Liver (tissue), 3 donors: ENCODE measurements around the gene OCEL1.

Experiments
- NR2F2 ChIP-seq: IDR thresholded peaks from 2 replicates; pipeline ENCODE4 v1.6.1; 2016; ENCODE audit warnings: antibody characterized with exemption
- TAF1 ChIP-seq: conservative IDR thresholded peaks from 2 replicates; pipeline ENCODE4 v1.6.1; 2016; ENCODE audit warnings: antibody characterized with exemption, mild to moderate bottlenecking
- ZBTB33 ChIP-seq: IDR thresholded peaks from 2 replicates; pipeline ENCODE4 v1.6.1; 2016; ENCODE audit warnings: antibody characterized with exemption
- TF ChIP-seq, protein P1 (sequence below): fragments of 150-350 bp; IDR thresholded peaks from 2 replicates; pipeline ENCODE4 v1.5.1; 2017; ENCODE audit warnings: improper control_type of control experiment, low read depth, low read length; ENCODE audit not compliant: missing input control
- TF ChIP-seq, protein P2 (sequence below): IDR thresholded peaks from 2 replicates; pipeline ENCODE4 v1.6.1; 2016; ENCODE audit warnings: antibody characterized with exemption
- donor health status: healthy.
- donor health status: healthy.

DNA sequence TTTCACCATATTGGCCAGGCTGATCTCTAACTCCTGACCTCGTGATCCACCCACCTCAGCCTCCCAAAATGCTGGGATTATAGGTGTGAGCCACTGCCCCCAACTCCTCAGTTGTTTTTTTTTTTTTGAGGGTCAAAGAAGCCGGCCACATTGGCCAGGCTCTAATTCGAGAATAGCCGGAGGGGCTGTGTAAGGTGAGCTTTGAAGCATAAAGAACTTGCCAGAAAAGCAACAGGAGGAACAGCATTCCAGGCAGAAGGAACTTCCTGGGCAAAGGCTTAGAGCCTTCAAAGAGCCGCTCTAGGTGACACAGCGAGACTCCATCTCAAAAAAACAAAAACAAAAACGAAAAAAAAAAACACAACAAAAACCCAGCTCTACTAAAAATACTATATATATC, 40.0 kb downstream of the OCEL1 start:
- TF ChIP-seq, protein P1, sequence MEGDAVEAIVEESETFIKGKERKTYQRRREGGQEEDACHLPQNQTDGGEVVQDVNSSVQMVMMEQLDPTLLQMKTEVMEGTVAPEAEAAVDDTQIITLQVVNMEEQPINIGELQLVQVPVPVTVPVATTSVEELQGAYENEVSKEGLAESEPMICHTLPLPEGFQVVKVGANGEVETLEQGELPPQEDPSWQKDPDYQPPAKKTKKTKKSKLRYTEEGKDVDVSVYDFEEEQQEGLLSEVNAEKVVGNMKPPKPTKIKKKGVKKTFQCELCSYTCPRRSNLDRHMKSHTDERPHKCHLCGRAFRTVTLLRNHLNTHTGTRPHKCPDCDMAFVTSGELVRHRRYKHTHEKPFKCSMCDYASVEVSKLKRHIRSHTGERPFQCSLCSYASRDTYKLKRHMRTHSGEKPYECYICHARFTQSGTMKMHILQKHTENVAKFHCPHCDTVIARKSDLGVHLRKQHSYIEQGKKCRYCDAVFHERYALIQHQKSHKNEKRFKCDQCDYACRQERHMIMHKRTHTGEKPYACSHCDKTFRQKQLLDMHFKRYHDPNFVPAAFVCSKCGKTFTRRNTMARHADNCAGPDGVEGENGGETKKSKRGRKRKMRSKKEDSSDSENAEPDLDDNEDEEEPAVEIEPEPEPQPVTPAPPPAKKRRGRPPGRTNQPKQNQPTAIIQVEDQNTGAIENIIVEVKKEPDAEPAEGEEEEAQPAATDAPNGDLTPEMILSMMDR = no peak
- TF ChIP-seq ZBTB33 (no peak), TAF1 (no peak), NR2F2 (no peak)
- TF ChIP-seq, protein P2, sequence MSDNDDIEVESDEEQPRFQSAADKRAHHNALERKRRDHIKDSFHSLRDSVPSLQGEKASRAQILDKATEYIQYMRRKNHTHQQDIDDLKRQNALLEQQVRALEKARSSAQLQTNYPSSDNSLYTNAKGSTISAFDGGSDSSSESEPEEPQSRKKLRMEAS = no peak
